HG02852 (cell line): ENCODE data around the gene ODAD3.
"Not testable (repeated sequence)": the region's sequence is repeated elsewhere in the genome, so short reads cannot be mapped to it uniquely, and the experiment has no call there.

ENCODE experiments used
- ATAC-seq: cut with Tn5 transposase; IDR thresholded peaks from one replicate; pipeline ENCODE4 v1.9.1; 2021; ENCODE audit warnings: mild to moderate bottlenecking, moderate library complexity; ENCODE audit not compliant: unreplicated experiment

The ODAD3 gene

DNA sequence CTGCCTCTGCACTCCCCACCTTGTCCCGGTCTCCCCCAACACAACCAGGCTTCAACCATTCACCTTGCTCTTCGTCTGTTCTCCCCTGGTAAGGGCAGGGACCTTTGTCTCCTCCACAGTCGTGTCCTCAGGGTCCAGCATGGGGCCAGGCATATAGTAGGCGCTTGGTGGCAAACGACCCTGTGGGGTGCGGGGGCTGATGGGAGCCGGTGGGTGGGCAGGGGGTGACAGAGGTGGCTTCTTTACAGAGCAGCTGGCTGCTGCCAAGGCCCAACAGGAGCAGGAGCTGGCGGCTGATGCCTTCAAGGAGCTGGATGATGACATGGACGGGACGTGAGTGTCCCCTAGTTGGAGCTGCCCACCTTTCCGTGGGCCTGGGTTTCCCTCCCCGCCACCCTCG, 10.2 kb upstream of the ODAD3 start:
- ATAC-seq: no peak

DNA sequence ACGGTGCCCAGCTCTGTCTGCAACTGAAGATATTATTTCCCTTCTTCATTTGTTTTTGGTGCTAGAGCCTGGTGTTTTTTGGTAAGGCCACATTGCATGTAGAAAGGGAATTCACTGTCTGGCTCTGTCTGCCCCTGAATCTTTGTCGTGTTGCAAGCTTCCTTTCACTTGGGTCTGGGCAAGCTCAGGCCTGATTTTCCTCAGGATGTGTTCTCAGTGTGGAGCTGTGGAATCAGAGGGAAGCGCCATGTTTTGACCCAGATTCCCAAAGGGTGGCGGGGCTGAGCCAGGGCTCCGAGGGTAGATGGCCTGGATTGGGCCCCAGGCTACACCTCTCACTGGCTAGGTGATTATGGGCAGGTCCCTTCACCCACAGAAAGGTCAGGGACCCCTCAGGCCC, 9.1 kb upstream of the ODAD3 start:
- no peak for ATAC-seq

- no peak for ATAC-seq
These were observed 3.0 kb upstream of the ODAD3 start for GRCh38 chr19:11437955-11438354.

DNA sequence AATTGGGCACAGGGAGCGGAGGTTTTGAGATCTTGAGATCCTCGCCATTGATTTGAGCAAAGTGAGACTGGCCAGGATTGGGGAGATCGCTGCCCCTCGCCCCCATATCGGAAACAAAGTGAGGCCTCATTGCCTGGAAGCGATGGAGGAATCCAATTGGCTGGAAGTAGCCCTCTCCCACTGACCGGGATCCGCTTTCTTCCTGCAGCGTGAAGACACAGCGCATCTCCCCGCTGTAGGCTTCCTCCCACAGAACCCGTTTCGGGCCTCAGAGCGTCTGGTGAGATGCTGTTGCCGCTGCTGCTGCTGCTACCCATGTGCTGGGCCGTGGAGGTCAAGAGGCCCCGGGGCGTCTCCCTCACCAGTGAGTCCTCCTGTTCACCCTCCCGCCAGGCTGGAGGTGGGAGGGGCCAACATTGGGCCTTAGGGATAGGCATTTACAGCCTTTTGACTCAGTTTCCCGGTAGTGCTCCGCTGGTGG, 952 bp upstream of the ODAD3 start:
- no peak for ATAC-seq

- ATAC-seq: peak; percentile 6
These were observed 241 bp downstream of the ODAD3 start for GRCh38 chr19:11434703-11435056.

GRCh38 chr19:11433526-11433925, 1.4 kb downstream of the ODAD3 start:
- ATAC-seq: not testable (repeated sequence)

- no peak for ATAC-seq
These were observed 8.3 kb downstream of the ODAD3 start for GRCh38 chr19:11426656-11427055.

DNA sequence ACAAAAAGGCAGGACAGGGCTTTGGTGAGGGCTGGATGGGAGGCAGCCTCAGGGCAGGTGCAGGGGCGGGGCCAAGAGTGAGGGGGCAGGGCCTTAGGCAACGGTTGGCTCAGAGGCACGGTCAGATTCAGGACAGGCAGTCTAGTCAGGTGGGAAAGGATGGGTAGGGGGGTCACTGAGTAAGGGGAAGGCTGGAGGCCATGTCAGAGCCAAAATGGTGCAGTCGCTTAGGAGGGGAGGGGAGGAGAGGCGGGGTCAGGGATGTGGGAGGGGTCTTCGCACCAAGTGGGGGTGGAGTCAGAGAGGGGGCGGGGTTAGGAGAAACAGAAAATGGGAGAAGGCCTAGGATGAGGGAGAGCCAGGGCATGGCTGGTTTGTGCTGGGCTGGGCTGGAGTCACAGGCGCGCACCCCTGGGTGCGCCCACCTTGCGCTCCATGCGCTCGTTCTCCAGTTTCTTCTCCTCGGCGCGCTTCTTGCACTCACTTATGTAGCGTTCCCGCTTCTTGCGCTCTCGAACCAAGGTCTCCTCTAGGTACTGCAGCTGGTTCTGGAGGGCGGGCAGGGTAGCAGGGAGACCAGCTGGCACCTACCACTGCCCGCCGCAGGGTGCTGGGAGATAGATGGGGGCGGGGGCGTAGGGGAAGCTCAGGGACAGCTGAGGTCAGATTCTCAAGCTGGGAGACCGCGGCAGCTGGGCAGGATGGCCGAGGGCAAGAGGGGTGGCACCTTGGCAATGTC, 9.0 kb downstream of the ODAD3 start:
- ATAC-seq: no peak

DNA sequence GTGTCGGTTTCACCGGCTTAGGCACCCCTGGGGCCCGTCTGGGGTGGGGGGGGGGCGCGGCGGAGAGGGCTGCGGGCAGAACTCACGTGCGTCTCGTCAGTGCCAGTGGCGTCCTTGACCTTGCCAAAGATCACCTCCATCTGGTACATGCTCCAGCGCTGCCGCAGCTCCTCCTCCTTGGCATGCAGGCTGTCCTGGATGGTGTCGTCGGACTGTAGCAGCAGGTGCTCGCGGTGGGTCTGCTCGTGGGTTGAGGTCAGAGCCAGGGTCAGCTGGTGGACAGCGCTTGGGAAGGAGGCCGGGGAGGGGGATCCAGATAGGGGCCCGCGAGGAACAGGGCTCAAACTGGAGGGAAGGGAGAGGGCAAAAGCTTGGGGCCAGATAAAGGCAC, 11.1 kb downstream of the ODAD3 start:
- ATAC-seq: no peak

- ATAC-seq: no peak
These were observed 11.6 kb downstream of the ODAD3 start for GRCh38 chr19:11423164-11423790.

GRCh38 chr19:11422163-11423065, 12.5 kb downstream of the ODAD3 start:
- no peak for ATAC-seq

DNA sequence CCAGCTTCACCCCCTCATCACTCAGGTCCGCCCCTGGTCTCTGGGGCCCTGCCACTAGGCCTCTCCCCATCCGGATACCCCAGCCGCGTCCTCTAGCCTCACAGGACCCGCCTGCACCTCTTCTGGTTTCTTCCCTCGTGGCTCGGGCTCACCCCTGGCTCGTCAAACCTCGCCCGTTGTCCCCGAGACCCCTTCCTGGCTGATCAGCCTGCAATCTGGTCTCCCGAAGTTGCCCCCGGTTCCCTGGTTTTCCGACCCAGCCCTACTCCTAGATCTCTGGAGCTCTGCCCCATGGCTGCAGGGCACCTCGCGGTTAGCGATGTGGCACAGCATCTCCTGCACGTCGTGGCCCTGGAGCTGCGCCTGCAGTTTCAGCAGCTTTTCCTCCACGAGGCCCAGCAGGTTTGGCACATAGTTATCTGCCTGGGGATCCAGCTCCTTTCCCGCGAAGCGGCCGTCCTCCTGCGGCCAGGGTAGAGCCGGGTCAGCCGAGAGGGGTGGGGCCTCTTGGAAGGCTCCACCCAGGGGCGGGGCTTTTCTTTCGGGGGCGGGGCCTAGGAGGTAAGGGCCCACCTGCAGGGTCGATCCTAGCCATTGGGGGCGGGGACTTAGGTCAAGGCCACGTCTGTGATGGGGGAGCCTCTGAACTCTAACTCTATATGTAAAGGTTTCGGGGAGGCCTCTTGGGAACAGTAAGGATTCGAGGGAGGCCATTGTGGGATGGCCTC, 13.4 kb downstream of the ODAD3 start:
- no peak for ATAC-seq

DNA sequence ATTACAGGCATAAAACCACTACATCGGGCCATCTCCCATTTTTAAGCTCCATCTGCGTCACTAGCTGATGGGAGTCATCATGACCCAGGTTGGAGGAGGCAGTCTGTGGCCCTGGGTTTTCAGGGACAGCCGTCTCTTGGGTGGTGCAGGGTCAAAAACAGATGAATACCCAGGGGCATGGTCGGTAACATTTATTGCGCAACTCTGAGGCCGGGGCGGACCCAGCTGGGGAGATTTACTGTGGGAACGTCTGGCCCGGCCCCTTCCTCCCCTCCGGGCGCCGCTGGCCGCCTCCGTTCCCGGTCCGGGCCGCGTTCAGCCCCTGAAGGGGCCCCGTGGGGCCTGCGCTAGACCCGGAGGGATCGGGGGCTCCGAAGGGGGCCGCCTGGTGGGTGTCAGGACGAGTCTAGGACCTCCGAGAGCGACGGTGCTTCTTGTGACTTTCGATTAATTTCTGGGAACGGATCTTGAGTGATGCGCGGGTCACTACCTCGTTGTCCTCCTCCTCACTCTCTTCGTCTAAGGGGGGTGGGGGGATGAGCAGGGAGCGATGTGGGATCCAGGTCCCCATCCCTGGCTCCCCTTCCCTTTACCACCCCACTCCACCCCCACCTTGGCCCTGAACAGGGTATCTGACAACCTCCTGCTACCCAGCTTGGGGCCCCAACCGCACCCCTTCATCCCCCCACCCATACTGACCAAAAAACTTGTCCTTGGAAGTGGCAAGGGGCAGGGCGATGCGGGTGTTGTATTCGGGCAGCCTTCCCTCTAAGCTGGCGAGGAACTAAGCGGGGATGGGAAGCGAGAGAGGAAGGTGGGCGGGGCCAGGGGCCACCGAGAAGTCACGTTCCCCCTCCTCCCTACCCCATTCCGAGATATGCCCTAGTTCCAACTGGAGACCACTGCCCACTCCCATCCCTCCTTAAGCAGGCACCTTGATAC, 14.2 kb downstream of the ODAD3 start:
- no peak for ATAC-seq

- ATAC-seq: no peak
These were observed 16.1 kb downstream of the ODAD3 start, which contains the start of gene RGL3 for GRCh38 chr19:11418549-11419506. Gene RGL3 (minus strand): TSS chr19:11419314. CDS start chr19:11419278, 36 bp downstream.

- no peak for ATAC-seq
These were observed 16.8 kb downstream of the ODAD3 start for GRCh38 chr19:11418094-11418548.

DNA sequence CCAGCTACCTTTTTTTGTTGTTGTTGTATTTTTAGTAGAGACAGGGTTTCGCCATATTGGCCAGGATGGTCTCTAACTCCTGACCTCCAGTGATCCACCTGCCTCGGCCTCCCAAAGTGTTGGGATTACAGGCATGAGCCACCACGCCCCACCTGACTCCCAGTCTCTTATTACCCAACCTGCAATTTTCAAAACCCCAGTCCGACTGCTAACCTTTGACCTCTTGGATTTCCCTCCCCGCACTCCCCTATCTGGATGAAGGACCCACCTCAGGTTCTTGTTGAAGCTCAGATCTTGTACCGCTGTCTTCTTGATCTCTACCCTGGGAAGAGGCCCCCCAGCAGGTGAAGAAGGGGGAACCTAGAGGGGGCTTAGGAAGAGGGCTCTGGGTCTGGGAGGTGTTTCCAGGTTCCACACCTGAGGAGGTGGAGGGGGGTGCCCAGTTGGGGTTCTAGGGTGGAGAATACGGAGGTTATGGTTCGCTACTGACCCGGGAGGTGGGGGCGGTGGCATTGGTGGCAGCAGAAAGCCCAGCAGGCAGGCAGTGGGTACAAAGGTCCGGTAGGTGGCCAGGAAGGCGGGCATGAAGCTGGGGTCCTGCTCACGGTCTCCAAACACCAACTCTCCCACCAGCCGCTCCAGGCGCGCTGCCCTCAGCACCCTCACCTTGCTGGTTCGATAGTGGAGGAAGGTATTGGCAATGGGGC, 18.4 kb downstream of the ODAD3 start:
- no peak for ATAC-seq

- no peak for ATAC-seq
These were observed 20.4 kb downstream of the ODAD3 start for GRCh38 chr19:11414544-11414943.

GRCh38 chr19:11410682-11411081, 24.2 kb downstream of the ODAD3 start:
- no peak for ATAC-seq
